Panc1 (cell line): ENCODE measurements around the gene SLC9A4. TPM values are rescaled to one million over a fixed set of nuclear protein-coding genes. Genes with fewer than 3 reads are reported as not detected.

Experiments
- ATAC-seq: fragments of 200-7000 bp; cut with Tn5 transposase; 2 replicates; pipeline ENCODE4 v1.9.1; 2020; ENCODE audit warnings: mild to moderate bottlenecking, moderate library complexity
- BruUV-seq: library from RNA; stranded (reverse); fragments of 400-500 nt; replicated peaks from 2 replicates; lab custom pipeline; 2021; lab: Mats Ljungman, UMichigan
- CTCF ChIA-PET: fragments of 300-600 bp; sonication (Branson Sonifier 250); formaldehyde crosslinking; loops from one replicate; lab custom pipeline; 2022; ENCODE audit warnings: antibody characterized with exemption; lab: Charles Lee
- POLR2A ChIA-PET: fragments of 300-600 bp; sonication (Branson Sonifier 250); formaldehyde crosslinking; loops from one replicate; lab custom pipeline; 2022; ENCODE audit warnings: antibody characterized with exemption; lab: Charles Lee
- DNase-seq: peaks from one replicate; pipeline ENCODE4 v3.0.0-alpha.2; 2010; ENCODE audit warnings: low read depth, low spot score
- H3K27ac ChIP-seq: 2 replicates; pipeline ENCODE4 v1.5.1; 2011; ENCODE audit warnings: mild to moderate bottlenecking, low read length, inconsistent platforms
- H3K27me3 ChIP-seq: fragments of 200-500 bp; sonication (Bioruptor generic); 2 replicates; pipeline ENCODE4 v1.6.0; 2014; ENCODE audit warnings: low read length, inconsistent platforms; ENCODE audit not compliant: control insufficient read depth, insufficient read depth
- H3K36me3 ChIP-seq: fragments of 200-500 bp; sonication (Bioruptor generic); 2 replicates; pipeline ENCODE4 v1.5.1; 2014; ENCODE audit warnings: inconsistent platforms, mild to moderate bottlenecking, low read length, moderate library complexity; ENCODE audit not compliant: control insufficient read depth, insufficient read depth
- H3K4me1 ChIP-seq: 2 replicates; pipeline ENCODE4 v1.5.1; 2011; ENCODE audit warnings: inconsistent platforms, mild to moderate bottlenecking, low read length, moderate library complexity; ENCODE audit not compliant: control insufficient read depth, insufficient read depth
- H3K4me3 ChIP-seq, 2 experiments: 2 replicates each; pipeline ENCODE4 v1.5.1; 2011 to 2012; ENCODE audit warnings: low read depth in 2 of 2, low read length in 2 of 2, mild to moderate bottlenecking in 2 of 2, inconsistent platforms in 1 of 2, moderate library complexity in 1 of 2
- H3K9me3 ChIP-seq: fragments of 200-500 bp; sonication (Bioruptor generic); 2 replicates; pipeline ENCODE4 v1.5.1; 2014; ENCODE audit warnings: low read depth, mild to moderate bottlenecking, inconsistent platforms, low read length, moderate library complexity; ENCODE audit not compliant: control insufficient read depth, insufficient read depth
- CTCF ChIP-seq: fragments of 450-650 bp; IDR thresholded peaks from 2 replicates; pipeline ENCODE4 v1.5.1; 2017; ENCODE audit warnings: mild to moderate bottlenecking
- POLR2AphosphoS5 ChIP-seq: IDR thresholded peaks from 2 replicates; pipeline ENCODE4 v1.6.1; 2012; ENCODE audit warnings: mild to moderate bottlenecking, low read depth, low read length, moderate library complexity
- SIN3A ChIP-seq: IDR thresholded peaks from 2 replicates; pipeline ENCODE4 v1.6.1; 2012; ENCODE audit warnings: low read depth, mild to moderate bottlenecking, low read length, moderate library complexity, borderline replicate concordance; ENCODE audit not compliant: insufficient read depth
- TCF7L2 ChIP-seq: IDR thresholded peaks from 2 replicates; pipeline ENCODE4 v1.6.1; 2011; ENCODE audit warnings: mild to moderate bottlenecking, low read depth, low read length, inconsistent platforms
- in situ Hi-C: cut with HindIII; loops from 2 replicates; pipeline ENCODE4 v1.10.0; 2016; ENCODE audit warnings: low sequenced_read_pairs, low pct_unique_long_range_greater_than_20kb
- intact Hi-C: fragments of 100-400 bp; cut with micrococcal nuclease; formaldehyde crosslinking; loops from one replicate; pipeline ENCODE4 v1.10.0; 2022; ENCODE audit not compliant: unreplicated experiment
- total RNA-seq: library from RNA; stranded (reverse); gene quantifications from one replicate; pipeline ENCODE4 v1.2.1, GENCODE V29; 2021; ENCODE audit not compliant: unreplicated experiment
- TF ChIP-seq, protein P1 (sequence below), 2 experiments: IDR thresholded peaks; 2 replicates each; pipeline ENCODE4 v1.6.1; 2011 to 2012; ENCODE audit warnings: low read depth in 2 of 2, control low read depth in 1 of 2, low read length in 1 of 2, mild to moderate bottlenecking in 1 of 2, moderate library complexity in 1 of 2; ENCODE audit not compliant: insufficient read depth in 1 of 2

SLC9A4 gene
- total RNA-seq, 1 experiment from 2014 or later = not detected

- Histone ChIP-seq H3K36me3 (no peaks in the 10 kb centered on the region), H3K9me3 (no peaks in the 10 kb centered on the region), H3K4me1 (no peaks in the 10 kb centered on the region), H3K4me3 (no peak overlapping the region), H3K27me3 (peaks cover 13% of the 10 kb centered on the region), H3K27ac (no peak overlapping the region)
- CTCF ChIA-PET = no interaction called here
- TF ChIP-seq, protein P1, sequence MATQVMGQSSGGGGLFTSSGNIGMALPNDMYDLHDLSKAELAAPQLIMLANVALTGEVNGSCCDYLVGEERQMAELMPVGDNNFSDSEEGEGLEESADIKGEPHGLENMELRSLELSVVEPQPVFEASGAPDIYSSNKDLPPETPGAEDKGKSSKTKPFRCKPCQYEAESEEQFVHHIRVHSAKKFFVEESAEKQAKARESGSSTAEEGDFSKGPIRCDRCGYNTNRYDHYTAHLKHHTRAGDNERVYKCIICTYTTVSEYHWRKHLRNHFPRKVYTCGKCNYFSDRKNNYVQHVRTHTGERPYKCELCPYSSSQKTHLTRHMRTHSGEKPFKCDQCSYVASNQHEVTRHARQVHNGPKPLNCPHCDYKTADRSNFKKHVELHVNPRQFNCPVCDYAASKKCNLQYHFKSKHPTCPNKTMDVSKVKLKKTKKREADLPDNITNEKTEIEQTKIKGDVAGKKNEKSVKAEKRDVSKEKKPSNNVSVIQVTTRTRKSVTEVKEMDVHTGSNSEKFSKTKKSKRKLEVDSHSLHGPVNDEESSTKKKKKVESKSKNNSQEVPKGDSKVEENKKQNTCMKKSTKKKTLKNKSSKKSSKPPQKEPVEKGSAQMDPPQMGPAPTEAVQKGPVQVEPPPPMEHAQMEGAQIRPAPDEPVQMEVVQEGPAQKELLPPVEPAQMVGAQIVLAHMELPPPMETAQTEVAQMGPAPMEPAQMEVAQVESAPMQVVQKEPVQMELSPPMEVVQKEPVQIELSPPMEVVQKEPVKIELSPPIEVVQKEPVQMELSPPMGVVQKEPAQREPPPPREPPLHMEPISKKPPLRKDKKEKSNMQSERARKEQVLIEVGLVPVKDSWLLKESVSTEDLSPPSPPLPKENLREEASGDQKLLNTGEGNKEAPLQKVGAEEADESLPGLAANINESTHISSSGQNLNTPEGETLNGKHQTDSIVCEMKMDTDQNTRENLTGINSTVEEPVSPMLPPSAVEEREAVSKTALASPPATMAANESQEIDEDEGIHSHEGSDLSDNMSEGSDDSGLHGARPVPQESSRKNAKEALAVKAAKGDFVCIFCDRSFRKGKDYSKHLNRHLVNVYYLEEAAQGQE (IDR thresholded peaks at IDR 0.05; ENCODE audit: insufficient read depth in 1 of 2, low read depth in 2 of 2, low read length in 1 of 2) = no peak
- no peak for TF ChIP-seq POLR2AphosphoS5
- no peak for TF ChIP-seq SIN3A
- TF ChIP-seq TCF7L2 = no peak
- no peak for TF ChIP-seq CTCF
- ATAC-seq = no peak
- BruUV-seq = no TSS peak
- no peak for DNase-seq
- intact Hi-C loops = no loop called here
- in situ Hi-C loops = no loop called here
- POLR2A ChIA-PET = no interaction called here
These were observed 48.3 kb upstream of the SLC9A4 start for GRCh38 chr2:102424754-102425153.

GRCh38 chr2:102425441-102426132 is 47.4 kb upstream of the SLC9A4 start:
- DNase-seq (no peak), ATAC-seq (no peak)
- Histone ChIP-seq H3K9me3 (no peaks in the 10 kb centered on the region), H3K4me3 (no peak overlapping the region), H3K27me3 (peaks cover 8% of the 10 kb centered on the region; the same call in 1 of the 2 replicates), H3K27ac (no peak overlapping the region), H3K4me1 (no peaks in the 10 kb centered on the region), H3K36me3 (no peaks in the 10 kb centered on the region)
- TF ChIP-seq, protein P1 (IDR thresholded peaks at IDR 0.05; ENCODE audit: insufficient read depth in 1 of 2, low read depth in 2 of 2, low read length in 1 of 2) = no peak
- TF ChIP-seq POLR2AphosphoS5 = no peak
- no peak for TF ChIP-seq SIN3A
- TF ChIP-seq CTCF = no peak
- TF ChIP-seq TCF7L2 = no peak
- no TSS peak for BruUV-seq
- POLR2A ChIA-PET = no interaction called here
- CTCF ChIA-PET = no interaction called here
- in situ Hi-C loops = no loop called here
- intact Hi-C loops = no loop called here
